Immature natural killer cell (primary cell): ENCODE results near the gene SLCO4C1. TPM values are rescaled to one million over a fixed set of nuclear protein-coding genes. Genes with fewer than 3 reads are reported as not detected.

Experiments used
- DNase-seq, 3 donors: peaks; one replicate each; pipeline ENCODE4 v3.0.0; 2022; ENCODE audit warnings: mixed read lengths in 1 of 3
- H3K27ac Mint-ChIP-seq, 6 donors: one replicate each; pipeline ENCODE4 v1.8.0; 2020; ENCODE audit warnings: mixed read lengths in 6 of 6, mild to moderate bottlenecking in 5 of 6, inconsistent platforms in 4 of 6, moderate library complexity in 3 of 6
- H3K27me3 Mint-ChIP-seq, 3 donors: one replicate each; pipeline ENCODE4 v1.8.0; 2020 to 2021; ENCODE audit warnings: low read depth in 3 of 3, mild to moderate bottlenecking in 3 of 3, mixed read lengths in 3 of 3, moderate library complexity in 3 of 3, inconsistent platforms in 1 of 3
- H3K36me3 Mint-ChIP-seq, 3 donors: one replicate each; pipeline ENCODE4 v1.8.0; 2020; ENCODE audit warnings: mixed read lengths in 3 of 3, inconsistent platforms in 2 of 3, mild to moderate bottlenecking in 2 of 3
- H3K4me1 Mint-ChIP-seq, 2 donors: one replicate each; pipeline ENCODE4 v1.8.0; 2020; ENCODE audit warnings: inconsistent platforms in 2 of 2, mild to moderate bottlenecking in 2 of 2, mixed read lengths in 2 of 2, moderate library complexity in 1 of 2
- H3K4me3 Mint-ChIP-seq, 5 donors: one replicate each; pipeline ENCODE4 v1.8.0; 2020; ENCODE audit warnings: mild to moderate bottlenecking in 5 of 5, mixed read lengths in 5 of 5, inconsistent platforms in 3 of 5, moderate library complexity in 3 of 5
- H3K9me3 Mint-ChIP-seq, 6 donors: one replicate each; pipeline ENCODE4 v1.8.0; 2020; ENCODE audit warnings: mild to moderate bottlenecking in 6 of 6, mixed read lengths in 6 of 6, inconsistent platforms in 4 of 6, moderate library complexity in 3 of 6
- polyA plus RNA-seq, 3 donors: library from polyadenylated mRNA; unstranded; fragments of 300-500 nt; fragmentation: Illumina TruSeq; gene quantifications; one replicate each; pipeline ENCODE4 v1.2.3, GENCODE V29; 2021

The SLCO4C1 gene
- polyA plus RNA-seq, 3 donors from 2014 or later = 7.8 to 21.5 (median 12.1) TPM

DNA sequence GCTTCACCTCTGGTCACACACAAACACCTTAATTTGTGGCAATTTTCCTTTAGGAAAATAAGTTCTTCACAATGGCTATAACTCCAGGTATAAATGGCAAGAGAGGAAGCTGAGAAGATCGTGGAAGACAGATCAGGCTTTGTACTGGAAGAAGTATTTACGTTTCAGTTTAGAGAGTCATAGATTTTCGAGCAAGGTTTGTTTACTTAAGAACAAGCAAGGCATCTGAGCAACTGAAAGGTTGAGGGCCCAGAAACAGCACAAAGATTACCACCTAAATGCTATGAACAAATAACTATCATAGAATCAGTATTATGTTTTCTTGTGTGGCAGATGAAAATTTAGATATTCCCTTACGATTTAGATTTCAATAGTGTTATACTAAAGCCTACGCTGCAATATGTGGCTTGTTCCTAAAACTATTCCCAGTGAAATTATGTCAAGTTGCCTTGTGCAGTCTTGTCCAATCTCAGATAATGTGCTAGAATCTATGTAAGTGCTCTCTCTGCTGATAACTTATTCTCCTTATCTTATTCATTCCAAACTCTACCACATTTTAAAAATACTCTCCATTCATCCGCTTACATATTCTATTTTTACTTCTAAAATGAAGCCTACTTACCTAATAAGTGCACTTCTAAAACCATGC is 6.7 kb downstream of the SLCO4C1 start:
- no peaks in the 10 kb centered on the region for H3K9me3 Mint-ChIP-seq
- peak overlapping the region in 2 of 5 donors; percentile 2 to 26 for H3K4me3 Mint-ChIP-seq
- DNase-seq = no peak
- peaks cover 0 to 1% (median 0%) of the 10 kb centered on the region in 3 donors for H3K27me3 Mint-ChIP-seq
- peak overlapping the region; percentile 42 to 80 (median 76) for H3K27ac Mint-ChIP-seq
- H3K36me3 Mint-ChIP-seq = peaks cover 13 to 20% (median 13%) of the 10 kb centered on the region in 3 donors
- H3K4me1 Mint-ChIP-seq = peaks cover 74 to 87% of the 10 kb centered on the region in 2 donors

DNA sequence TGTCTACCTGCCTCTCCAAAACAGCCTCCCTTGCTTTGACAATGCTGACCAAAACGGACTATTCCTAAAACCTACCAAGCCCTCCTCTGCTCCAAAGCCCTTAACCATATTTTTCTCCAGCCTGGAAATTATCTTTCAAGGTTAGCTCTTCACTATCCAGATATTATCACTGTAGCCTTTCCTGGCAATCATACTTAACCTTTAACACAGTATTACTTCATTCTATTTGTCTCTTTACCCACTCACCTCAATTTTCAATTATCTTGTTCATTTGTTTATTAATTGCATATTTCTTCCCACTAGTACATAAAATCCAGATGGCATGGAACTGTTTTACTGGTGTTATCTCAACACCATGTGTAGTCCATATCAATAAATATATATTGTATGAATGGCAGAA is 7.5 kb downstream of the SLCO4C1 start:
- no peak for DNase-seq
- Mint-ChIP-seq H3K27me3 (peaks cover 0 to 1% (median 0%) of the 10 kb centered on the region in 3 donors), H3K4me1 (peaks cover 75 to 87% of the 10 kb centered on the region in 2 donors), H3K9me3 (no peaks in the 10 kb centered on the region), H3K27ac (peak overlapping the region; percentile 3 to 73 (median 24)), H3K4me3 (peak overlapping the region in 4 of 5 donors; percentile 8 to 29 (median 23)), H3K36me3 (peaks cover 13 to 20% (median 13%) of the 10 kb centered on the region in 3 donors)

DNA sequence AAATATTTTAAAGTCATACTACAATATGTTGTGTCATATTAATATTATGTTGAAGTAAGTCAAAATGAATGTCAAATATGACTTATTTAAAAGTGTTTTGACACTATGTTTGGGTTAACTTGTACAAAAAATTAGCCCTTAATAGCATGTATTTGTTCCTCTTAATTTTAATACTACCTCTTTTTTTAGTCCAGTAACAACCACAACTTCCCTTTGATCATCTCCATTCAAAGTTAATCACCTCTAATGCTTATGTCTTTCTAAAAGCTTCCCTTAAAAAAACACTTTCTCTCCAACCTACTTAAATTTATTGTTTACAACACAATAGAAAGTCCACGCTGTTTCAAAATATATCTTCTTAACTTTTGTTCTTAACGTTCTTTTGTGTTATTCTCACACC is 9.6 kb downstream of the SLCO4C1 start:
- Mint-ChIP-seq H3K9me3 (no peaks in the 10 kb centered on the region), H3K36me3 (peaks cover 13 to 20% (median 18%) of the 10 kb centered on the region in 3 donors), H3K27me3 (peaks cover 0 to 1% (median 0%) of the 10 kb centered on the region in 3 donors), H3K4me3 (peak overlapping the region in 1 of 5 donors; percentile 42), H3K27ac (peak overlapping the region in 3 of 6 donors; percentile 17 to 78 (median 51)), H3K4me1 (peaks cover 75 to 90% of the 10 kb centered on the region in 2 donors)
- no peak for DNase-seq

DNA sequence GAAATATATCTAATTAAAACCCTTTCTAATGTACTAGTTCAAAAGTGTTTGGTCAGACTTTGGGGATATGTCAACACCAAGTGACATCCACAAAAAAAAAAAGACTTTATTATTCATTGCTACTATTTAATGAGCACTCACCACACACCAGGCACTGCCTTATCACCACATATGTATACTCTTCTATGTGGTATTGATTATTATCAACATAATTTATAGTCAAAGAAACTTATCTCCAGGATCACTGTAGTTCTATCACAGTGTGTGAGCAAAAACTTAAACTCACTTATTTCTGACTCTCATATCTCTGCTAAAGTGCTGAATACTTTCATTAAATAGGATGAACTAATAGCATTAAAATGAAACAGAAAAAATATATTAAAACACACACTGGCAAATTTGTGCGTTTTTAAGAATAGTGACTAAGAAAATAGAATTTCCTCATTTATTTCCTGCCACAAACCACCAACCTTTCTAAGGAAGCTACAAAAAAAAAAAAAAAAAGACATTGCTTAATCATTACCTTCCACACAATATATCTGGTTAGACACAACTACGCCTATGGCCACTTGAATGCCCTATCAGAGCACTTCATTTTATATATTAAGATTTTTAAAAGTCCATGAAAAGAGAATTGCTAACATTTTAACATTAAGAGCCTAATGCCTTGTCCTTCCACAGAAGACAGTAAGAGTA is 12.8 kb downstream of the SLCO4C1 start:
- peaks cover 0 to 2% (median 0%) of the 10 kb centered on the region in 3 donors for H3K27me3 Mint-ChIP-seq
- H3K4me1 Mint-ChIP-seq = peaks cover 64 to 90% of the 10 kb centered on the region in 2 donors
- peak overlapping the region; percentile 17 to 75 (median 70) for H3K27ac Mint-ChIP-seq
- no peaks in the 10 kb centered on the region for H3K9me3 Mint-ChIP-seq
- peaks cover 5 to 23% (median 19%) of the 10 kb centered on the region in 3 donors for H3K36me3 Mint-ChIP-seq
- peak overlapping the region; percentile 19 to 70 (median 66) for H3K4me3 Mint-ChIP-seq
- peak in 1 of 3 donors; percentile 26 for DNase-seq

DNA sequence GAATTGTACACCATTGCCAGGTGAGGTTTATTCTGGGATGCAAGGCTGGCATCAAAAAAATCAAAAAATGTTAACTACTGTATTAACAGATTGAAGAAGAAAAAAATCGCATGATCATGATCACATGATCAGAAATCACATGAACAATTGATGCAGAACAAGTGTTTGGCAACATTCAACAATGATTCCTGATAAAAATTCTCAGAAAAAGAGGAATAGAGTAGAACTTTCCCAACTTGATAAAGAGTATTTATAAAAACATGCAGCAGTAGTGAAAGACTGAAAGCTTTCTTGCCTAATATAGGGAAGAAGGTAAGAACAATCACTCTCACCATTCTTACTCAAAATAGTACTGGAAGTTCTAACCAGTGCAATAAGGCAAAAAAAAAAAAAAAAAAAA is 16.4 kb downstream of the SLCO4C1 start:
- peaks cover 73 to 100% of the 10 kb centered on the region in 2 donors for H3K4me1 Mint-ChIP-seq
- H3K4me3 Mint-ChIP-seq = peak overlapping the region in 3 of 5 donors; percentile 6 to 7 (median 7)
- H3K36me3 Mint-ChIP-seq = peaks cover 2 to 20% (median 18%) of the 10 kb centered on the region in 3 donors

DNA sequence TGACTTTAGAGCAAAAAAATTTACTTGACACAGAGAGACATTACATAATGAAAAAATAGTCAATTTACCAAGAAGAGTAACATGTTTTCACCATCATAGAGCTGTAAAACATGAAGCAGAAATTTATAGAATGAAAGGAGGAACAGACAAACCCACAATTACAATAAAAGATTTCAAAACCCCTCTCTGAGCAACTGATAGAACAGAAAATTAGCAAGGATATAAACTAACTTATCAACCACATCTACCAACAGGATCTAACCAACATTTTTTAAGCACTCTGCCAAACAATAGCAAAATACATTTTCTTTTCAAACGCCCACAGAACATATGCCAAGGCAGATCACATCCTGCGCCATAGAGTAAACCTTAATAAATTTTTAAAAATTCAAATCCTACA is 17.9 kb downstream of the SLCO4C1 start:
- Mint-ChIP-seq H3K9me3 (no peaks in the 10 kb centered on the region), H3K36me3 (peaks cover 8 to 20% (median 19%) of the 10 kb centered on the region in 3 donors), H3K4me1 (peaks cover 69 to 100% of the 10 kb centered on the region in 2 donors), H3K27me3 (peaks cover 0 to 3% (median 2%) of the 10 kb centered on the region in 3 donors), H3K27ac (peak overlapping the region; percentile 38 to 83 (median 66)), H3K4me3 (peak overlapping the region; percentile 42 to 74 (median 54))
- no peak for DNase-seq

More for the DNA sequence above, 16.4 kb downstream of the SLCO4C1 start:
- Mint-ChIP-seq H3K9me3 (no peaks in the 10 kb centered on the region), H3K27ac (peak overlapping the region in 4 of 6 donors; percentile 12 to 27 (median 20)), H3K27me3 (peaks cover 0 to 2% (median under 1%) of the 10 kb centered on the region in 3 donors)
- no peak for DNase-seq

DNA sequence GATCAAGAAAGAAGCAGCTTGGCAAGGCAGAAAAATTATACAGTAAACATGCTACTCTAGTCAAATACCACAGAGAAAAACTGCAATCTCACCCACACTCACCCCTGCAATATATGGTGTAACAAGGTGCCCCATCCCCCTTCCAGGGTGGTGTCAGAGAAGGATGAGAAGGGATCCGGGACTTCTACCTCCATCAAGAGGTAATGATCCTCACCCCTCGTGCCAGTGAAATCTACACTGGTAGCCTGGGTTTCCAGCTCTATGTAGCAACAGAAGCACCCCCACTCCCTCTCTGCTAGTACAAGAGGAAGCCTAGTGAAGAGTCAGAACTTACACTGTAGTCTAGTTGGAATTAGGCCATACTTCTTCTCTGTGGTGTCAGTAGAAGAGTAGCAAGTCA is 18.9 kb downstream of the SLCO4C1 start:
- no peak for DNase-seq
- H3K9me3 Mint-ChIP-seq = no peaks in the 10 kb centered on the region
- H3K27ac Mint-ChIP-seq = peak overlapping the region; percentile 28 to 83 (median 58)
- peaks cover 0 to 3% (median 2%) of the 10 kb centered on the region in 3 donors for H3K27me3 Mint-ChIP-seq
- peak overlapping the region; percentile 12 to 74 (median 49) for H3K4me3 Mint-ChIP-seq
- H3K4me1 Mint-ChIP-seq = peaks cover 71 to 100% of the 10 kb centered on the region in 2 donors
- peaks cover 8 to 19% (median 16%) of the 10 kb centered on the region in 3 donors for H3K36me3 Mint-ChIP-seq

DNA sequence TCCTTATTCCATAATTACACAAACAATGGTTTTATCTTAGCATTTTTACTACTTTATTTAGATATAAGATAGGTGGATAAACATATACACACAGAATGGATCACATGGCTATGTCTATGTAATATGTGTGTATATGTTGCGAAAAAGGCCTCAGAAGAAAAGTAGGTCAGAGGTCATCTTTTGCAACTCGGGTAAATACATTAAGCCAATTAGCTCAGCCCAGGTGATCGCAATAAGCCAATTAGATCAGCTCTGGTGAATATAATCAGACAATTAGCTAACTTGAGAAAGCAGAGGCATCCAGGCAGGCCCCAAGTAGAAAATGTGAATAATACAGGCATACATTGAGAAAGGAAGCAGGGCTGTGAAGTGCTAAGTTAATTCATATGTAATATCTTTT is 24.3 kb downstream of the SLCO4C1 start:
- Mint-ChIP-seq H3K27me3 (peaks cover 0 to 3% (median 0%) of the 10 kb centered on the region in 3 donors), H3K36me3 (peaks cover 38 to 45% (median 45%) of the 10 kb centered on the region in 3 donors), H3K9me3 (peaks cover 7 to 17% (median 15%) of the 10 kb centered on the region in 6 donors), H3K4me3 (peak overlapping the region in 1 of 5 donors; percentile 20), H3K27ac (no peak overlapping the region), H3K4me1 (peaks cover 57 to 95% of the 10 kb centered on the region in 2 donors)
- no peak for DNase-seq

DNA sequence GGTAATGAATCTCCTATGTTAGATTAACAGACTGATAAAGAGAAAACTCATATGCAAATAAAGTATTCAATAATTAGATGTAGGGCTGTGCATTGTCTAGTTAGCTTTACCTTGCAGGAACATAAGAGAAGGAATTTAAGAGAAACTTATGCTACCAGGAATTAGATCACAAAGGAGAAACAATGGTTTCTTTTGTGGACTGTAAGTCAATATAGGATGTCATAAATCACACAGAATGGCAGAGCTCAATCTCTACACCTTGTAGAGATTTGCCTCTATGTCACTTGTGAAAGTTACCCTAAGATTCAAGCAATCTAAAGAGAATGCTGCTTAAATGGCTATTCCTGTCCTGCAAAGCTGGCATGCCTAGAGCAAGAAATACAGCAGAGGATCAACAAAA is 26.0 kb downstream of the SLCO4C1 start:
- peaks cover 49 to 90% of the 10 kb centered on the region in 2 donors for H3K4me1 Mint-ChIP-seq
- H3K9me3 Mint-ChIP-seq = peaks cover 7 to 17% (median 15%) of the 10 kb centered on the region in 6 donors
- H3K4me3 Mint-ChIP-seq = no peak overlapping the region
- no peak for DNase-seq
- H3K27me3 Mint-ChIP-seq = peaks cover 0 to 3% (median 0%) of the 10 kb centered on the region in 3 donors
- peak overlapping the region in 1 of 6 donors; percentile 1 for H3K27ac Mint-ChIP-seq
- H3K36me3 Mint-ChIP-seq = peaks cover 44 to 47% (median 45%) of the 10 kb centered on the region in 3 donors

DNA sequence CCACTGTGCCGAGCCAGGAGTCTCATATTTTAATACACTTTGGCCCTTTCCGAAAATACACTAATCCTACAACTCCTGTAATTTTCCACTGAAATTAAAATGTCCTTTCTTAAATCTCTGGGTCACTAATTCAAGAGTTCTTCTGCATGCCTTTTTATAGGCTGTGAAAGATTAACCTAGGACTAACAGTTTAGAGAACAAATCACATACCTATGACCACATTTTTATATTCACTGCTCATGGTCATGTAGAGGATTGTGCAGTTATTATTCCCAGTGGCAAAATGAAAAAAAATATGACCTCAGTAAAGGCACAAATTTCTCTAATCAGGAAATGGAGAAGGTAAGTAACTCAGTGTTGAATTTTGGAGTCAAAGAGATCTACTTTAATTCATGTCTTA is 33.4 kb downstream of the SLCO4C1 start:
- DNase-seq = no peak
- Mint-ChIP-seq H3K4me1 (peaks cover 19 to 54% of the 10 kb centered on the region in 2 donors), H3K27me3 (no peaks in the 10 kb centered on the region), H3K36me3 (peaks cover 16 to 29% (median 24%) of the 10 kb centered on the region in 3 donors), H3K27ac (peak overlapping the region; percentile 2 to 58 (median 16)), H3K4me3 (no peak overlapping the region), H3K9me3 (no peaks in the 10 kb centered on the region)

DNA sequence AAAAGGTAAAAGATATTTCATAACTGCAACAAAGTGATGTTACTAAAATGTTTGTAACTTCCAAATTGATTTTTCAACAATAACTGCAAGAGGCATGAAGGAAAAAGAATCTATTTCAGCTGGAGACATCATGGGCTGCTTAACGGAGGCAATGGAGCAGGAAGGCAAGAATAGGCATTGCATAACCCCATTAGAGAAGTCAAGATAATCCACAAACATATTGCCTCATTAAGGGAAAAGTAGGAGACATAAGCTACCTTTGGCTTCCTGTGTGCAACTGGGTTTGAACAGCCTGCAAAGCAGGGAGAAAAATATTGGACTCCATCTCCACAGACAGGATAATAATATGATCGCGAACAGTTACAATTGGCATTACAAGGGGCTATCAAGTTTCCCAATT is 46.7 kb downstream of the SLCO4C1 start:
- Mint-ChIP-seq H3K27ac (peak overlapping the region in 1 of 6 donors; percentile 31), H3K4me1 (peaks cover 5 to 64% of the 10 kb centered on the region in 2 donors), H3K27me3 (peaks cover 0 to under 1% (median 0%) of the 10 kb centered on the region in 3 donors)

DNA sequence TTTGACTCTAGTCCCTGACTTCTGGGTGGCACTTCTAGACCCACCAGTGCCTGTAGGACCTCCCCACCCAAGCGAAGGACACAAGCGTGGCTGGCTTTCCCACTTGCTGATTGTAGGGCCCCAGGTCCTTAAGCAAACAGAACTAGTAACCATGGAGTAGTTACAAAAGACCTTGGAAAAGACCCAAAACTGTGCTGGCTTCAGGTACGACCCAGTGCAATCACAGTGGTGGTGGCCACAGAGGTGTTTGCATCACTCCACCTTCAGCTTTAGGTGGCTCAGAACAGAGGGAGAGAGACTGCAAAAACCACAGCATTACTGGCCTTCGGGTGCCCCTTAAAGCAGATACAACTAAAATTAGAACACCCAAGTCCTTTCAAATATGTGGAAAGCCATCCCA is 52.9 kb downstream of the SLCO4C1 start:
- Mint-ChIP-seq H3K4me1 (peaks cover 20 to 50% of the 10 kb centered on the region in 2 donors), H3K36me3 (peaks cover 22 to 56% (median 34%) of the 10 kb centered on the region in 3 donors), H3K27ac (peak overlapping the region in 5 of 6 donors; percentile 36 to 82 (median 63)), H3K27me3 (peaks cover 0 to 1% (median 0%) of the 10 kb centered on the region in 3 donors), H3K9me3 (no peaks in the 10 kb centered on the region), H3K4me3 (no peak overlapping the region)
- DNase-seq = no peak

More for the DNA sequence above, 46.7 kb downstream of the SLCO4C1 start:
- H3K36me3 Mint-ChIP-seq = peaks cover 30 to 61% (median 46%) of the 10 kb centered on the region in 3 donors
- DNase-seq = no peak
- no peak overlapping the region for H3K4me3 Mint-ChIP-seq
- H3K9me3 Mint-ChIP-seq = no peaks in the 10 kb centered on the region

DNA sequence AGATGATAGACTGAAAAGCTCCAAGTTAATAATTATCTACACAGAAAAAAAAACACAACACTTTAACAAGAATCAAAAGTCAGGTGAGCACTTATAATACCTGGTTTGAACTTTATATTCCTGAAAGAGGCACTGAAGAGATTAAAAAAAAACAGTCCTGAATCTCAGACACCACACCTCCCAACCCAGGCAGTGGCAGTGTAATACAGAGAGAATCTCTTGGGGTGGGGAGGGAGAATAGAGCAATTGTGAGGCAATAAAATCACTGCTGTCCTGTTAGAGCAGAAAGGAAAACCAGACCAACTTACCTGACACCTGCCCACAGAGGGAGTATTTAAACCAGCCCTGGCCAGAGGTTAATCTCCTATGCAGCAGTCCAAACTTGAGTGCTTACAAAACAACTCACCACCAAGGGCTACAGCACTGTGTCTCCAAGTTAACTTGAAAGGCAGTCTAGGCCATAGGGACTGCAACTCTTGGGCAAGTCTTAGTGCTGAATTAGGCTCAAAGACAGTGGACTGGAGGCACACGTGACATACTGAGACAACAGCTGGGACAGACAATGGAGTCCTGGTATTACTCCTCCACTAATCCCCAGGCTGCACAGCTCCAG is 54.2 kb downstream of the SLCO4C1 start:
- DNase-seq = no peak
- Mint-ChIP-seq H3K27me3 (peaks cover 0 to 1% (median 0%) of the 10 kb centered on the region in 3 donors), H3K9me3 (no peaks in the 10 kb centered on the region), H3K27ac (peak overlapping the region; percentile 26 to 82 (median 66)), H3K4me1 (peaks cover 20 to 52% of the 10 kb centered on the region in 2 donors), H3K4me3 (no peak overlapping the region), H3K36me3 (peaks cover 20 to 54% (median 32%) of the 10 kb centered on the region in 3 donors)
